GM19023 (cell line): ENCODE data around the gene ASCL5.

Source experiments
- ATAC-seq: cut with Tn5 transposase; IDR thresholded peaks from one replicate; pipeline ENCODE4 v1.9.1; 2021; ENCODE audit warnings: mild to moderate bottlenecking, moderate library complexity; ENCODE audit not compliant: unreplicated experiment

The ASCL5 gene

DNA sequence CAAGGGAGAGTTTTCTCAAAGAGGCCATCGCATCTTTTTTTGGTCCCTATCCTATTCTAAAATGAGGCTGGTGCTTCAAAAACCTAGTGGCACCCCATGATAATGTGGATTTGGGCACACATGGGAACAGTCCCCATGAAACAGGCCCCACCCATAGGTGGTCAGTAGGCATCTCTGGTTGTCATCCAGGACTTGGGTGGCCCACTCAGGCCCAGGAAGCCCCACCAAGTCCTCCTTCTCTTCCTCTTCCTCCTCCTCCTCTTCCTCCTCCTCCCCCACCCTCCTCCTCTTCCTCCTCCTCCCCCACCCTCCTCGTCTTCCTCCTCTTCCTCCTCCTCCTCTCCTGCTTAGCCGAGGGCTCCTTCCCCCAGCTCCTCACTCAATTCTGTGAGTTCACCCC lies 15.3 kb downstream of the ASCL5 start:
- ATAC-seq: no peak

DNA sequence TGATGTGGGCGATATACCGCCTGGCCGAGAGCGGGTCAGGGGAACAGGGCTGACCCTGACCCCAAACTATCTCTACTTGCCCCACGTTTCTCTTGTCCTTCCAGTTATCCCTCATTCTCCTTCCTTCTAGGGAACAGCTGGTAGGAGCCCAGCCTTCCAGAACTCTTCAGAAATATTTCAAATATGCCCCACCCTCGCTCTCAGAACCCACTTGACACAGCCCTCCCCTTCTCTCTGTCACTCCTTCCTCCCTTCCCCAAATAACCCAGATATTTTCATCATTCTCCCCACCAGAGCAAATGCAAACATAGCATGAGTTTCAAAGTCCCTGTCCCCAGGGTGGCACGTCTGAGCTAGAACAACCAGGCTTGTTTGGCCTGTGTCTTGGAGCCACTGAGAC lies 15.8 kb downstream of the ASCL5 start:
- no peak for ATAC-seq

DNA sequence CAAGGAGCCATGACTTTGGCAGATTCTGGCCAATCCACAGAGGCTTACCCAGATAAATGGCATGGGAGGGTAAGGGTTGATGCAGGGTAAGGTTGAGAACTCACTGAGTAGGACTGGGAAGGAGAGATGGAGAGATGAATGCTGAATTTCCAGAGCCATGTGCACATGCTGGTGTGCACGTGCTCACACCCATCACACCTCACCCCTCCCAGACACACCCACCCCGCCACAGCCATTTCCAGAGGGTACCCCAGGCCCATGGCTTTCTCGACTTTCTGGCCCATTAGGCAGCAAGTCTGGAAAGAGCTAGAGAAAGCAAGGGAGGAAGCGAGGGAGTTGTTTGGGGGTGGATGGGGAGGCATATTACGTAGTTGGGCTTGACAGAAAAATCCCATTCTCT lies 16.4 kb downstream of the ASCL5 start:
- no peak for ATAC-seq

DNA sequence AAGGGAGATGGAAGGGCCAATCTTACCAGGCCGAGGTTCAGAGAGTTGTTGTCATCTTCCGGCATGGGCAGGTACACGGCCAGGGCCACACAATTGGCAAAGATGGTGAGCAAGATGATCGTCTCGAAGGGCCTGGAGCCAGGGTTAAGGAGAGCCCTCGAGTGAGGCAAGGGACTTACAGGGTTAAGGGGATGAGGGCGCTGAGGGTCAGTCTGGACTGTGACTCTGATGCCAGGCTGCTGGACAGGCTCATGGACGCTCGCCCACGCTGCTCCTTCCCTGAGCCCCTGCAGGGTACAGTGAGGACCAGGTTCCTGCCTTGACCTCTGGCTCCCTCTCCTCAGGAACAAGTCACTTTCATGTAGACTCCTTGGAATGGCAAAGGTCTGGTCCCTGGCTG lies 16.8 kb downstream of the ASCL5 start:
- no peak for ATAC-seq

DNA sequence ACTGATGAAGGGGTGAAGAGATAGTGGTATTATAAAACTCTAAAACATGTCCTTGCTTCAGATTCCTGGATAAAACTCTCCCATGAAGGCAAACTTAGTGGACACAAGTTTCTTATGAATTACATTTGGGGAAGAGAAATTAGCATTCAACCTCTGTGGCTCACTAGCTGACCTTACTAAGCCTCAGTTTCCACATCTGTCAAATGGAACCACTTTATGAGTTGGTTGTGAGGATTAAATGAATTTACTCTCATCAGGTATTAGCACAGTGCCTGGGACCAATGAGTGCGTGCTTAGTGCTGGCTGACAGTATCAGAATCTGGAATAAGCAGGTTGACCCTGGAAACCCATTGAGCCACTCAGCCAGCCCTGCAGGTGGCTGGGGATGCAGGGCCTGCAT lies 17.3 kb downstream of the ASCL5 start:
- no peak for ATAC-seq

DNA sequence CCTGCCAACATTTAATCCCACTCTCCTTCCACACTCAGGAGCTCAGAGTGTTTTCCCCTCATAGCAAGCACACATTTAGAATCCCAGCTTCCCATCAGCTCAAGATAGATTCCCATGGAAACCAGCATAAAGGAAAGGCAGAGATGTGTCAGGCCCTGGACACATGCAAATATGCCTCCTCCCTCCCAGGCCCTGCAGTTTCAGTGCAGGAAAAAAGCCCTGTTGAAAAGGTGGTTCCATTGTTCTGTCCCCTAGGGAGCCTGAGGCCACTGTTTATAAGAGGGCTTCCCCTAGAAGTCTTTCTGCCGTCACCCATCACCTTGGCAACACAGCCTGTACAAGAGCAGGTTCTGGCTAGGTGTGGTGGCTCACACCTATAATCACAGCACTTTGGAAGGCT lies 18.4 kb downstream of the ASCL5 start:
- no peak for ATAC-seq

- no peak for ATAC-seq
Observed at GRCh38 chr1:201105688-201106087, 21.3 kb downstream of the ASCL5 start.

GRCh38 chr1:201104141-201104540 lies 22.8 kb downstream of the ASCL5 start:
- ATAC-seq: no peak

DNA sequence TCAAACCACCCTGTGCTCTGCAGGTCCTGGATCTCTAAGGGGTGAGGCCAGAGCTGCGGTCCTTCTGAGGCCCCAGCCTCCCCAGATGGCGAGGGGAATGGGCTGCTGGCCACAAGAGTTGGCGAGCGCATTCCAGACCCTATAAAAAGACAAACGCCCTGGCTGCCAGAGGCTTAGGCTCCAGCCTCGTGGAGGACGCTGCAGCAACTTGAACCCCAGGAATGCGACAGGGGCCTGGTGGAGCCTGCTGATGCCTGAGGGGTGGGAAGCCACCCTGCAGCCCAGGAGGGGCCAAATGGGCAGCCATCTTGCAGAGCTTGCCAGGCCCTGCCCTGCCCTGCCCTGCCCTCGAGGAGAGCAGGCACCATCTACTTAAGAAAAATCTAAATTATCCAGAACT lies 23.3 kb downstream of the ASCL5 start:
- ATAC-seq: no peak

GRCh38 chr1:201100169-201100930 lies 26.6 kb downstream of the ASCL5 start:
- no peak for ATAC-seq

DNA sequence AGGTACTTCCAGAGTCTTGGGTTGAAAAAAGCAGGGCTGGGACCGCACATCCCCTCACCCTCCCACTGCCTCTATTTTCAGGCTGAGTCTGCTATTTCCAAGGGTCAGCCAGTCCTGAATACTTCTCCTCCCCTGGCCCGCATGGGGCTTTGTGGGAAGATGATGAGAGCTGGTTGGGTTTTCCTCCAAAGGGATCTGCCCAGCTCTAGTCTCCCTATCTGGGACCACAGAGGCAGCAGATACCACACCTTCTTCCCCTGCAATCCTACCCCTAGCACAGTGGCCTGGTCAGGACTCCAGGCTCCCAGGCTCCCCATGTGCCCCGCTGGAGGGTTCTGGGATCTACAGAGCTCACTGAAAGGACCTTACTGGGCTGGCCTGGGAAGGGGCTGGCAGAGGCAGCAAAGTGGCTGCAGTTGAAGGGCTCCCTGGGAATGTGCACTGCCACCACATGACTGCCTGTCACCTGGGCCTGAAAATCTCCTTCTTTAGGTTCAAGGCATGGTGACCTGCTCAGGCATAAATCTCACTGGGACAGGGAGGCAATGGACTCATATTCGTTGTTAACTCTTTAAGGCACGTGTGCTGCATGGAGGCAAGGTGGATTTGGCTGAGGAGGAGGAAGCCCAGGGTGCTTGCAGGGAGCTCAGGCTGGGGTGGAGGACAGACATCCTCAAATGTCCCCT lies 27.8 kb downstream of the ASCL5 start:
- ATAC-seq: no peak

GRCh38 chr1:201096977-201097856 lies 29.8 kb downstream of the ASCL5 start:
- ATAC-seq: no peak

GRCh38 chr1:201096041-201096461 lies 30.9 kb downstream of the ASCL5 start:
- no peak for ATAC-seq

GRCh38 chr1:201095581-201095980 lies 31.4 kb downstream of the ASCL5 start:
- no peak for ATAC-seq

DNA sequence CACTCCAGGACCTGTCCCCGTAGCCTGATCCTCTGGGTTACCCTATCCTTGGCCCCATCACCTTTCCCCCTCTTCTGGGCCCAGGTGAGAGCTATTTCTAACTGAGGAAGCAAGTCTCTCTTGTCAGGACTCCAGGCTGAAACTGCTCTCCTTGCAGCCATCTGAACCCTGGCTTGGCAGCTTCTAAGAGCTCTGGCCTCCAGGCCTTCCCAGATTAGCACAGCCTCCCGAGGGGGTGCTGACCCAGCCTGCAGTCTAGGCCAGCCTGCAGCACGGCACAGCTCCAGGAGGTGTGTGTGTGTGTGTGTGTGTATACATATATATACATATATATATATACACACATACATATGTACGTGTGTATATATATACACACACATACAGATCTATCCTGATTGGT lies 32.2 kb downstream of the ASCL5 start:
- ATAC-seq: no peak

- no peak for ATAC-seq
Observed at GRCh38 chr1:201093962-201094361, 33.0 kb downstream of the ASCL5 start.

DNA sequence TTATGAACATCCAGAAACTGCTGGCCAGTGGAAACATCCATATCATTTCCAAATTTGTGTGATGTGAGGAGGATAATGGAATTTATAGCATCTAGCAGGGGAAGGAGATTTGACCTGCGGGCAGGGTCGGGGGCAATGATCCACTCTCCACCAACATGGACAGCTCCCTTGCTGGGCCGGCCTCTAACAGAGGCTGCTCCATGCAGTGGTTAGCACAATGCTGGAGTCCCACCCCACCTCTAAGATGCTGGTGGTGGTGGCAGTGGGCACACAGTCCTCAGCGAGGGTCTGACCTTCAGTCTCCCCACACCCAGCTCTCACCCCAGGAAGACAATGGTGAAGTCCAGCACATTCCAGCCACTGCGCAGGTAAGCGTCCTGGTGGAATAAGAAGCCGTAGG lies 33.4 kb downstream of the ASCL5 start:
- ATAC-seq: no peak

DNA sequence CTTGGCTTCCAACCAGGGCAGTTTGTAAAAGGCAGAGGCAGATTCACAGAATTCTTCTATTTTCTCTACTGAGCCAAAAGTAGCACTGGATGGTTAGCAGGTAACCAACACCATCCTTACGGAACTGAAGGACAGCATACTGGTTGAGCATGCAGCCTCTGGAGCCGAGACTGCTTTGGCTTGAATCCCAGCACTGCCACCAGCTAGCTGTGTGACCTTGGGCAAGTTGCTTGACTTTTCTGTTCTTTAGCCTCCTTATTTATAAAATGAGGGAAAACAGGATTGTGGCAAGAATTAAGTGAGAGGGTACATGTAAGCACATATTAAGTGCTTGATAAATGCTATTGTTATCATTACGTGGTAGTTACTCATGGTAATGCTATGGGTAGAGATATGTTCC lies 34.2 kb downstream of the ASCL5 start:
- ATAC-seq: no peak

DNA sequence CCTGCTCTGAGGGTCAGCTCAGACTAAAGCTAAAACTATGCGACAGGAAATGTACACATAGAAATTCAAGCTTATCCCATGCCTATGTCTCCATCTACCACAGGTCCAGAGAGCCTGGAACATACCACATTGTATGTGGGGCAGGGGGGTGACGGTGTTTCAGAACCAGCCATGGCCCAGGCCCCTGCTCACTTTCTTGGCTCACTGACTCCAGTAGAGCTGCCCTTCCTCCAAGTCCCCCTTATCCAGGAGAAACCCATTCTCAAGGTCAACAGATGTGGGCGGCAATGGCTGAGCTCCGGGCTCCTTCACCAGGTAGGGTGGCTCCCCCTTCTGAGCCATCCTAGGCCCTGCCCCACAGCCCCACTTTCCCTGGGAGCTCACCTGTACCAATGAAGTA lies 35.7 kb downstream of the ASCL5 start:
- ATAC-seq: no peak

DNA sequence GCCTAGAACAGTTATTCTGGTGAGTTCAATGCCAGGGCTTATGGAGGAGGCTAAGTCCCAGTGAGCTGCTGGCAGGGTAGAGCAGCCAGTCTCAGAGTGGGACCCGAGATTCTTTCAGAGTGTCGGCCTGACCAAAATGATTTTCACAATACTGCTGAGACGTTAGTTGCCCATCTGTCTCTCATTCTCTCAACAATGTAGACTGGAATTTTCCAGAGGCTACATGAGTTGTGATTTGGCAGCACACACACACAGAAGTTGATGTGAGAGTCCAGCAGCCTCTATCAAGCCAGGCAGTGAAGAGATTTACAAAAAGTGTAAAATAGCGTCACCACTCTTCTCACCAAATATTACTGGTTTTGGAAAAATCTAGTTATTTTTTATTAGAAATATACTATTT lies 36.4 kb downstream of the ASCL5 start:
- no peak for ATAC-seq

DNA sequence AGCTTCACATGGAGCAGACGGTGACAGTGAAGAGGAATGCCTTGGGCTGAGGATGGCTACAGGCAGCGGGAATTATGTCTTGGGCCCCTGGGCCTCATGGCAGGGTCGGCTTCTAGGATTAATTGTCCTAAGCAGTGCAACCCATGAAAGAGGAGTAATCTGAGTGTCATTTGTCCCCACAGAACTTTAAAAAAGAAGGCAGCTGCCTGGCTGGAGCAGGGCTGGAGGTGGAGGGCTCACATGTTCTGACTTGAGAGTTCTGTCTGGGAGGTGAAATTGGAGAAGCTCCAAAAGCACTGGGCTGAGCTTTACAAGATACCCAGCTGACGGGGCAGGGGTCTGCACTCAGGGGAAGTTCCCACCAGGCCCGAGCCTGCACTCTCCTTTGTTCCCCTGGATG lies 37.4 kb downstream of the ASCL5 start:
- ATAC-seq: no peak
